Activated naive CD4-positive, alpha-beta T cell treated with anti-CD3 and anti-CD28 coated beads, Interleukin-2, amount 50 U/mL, for 24 hours (primary cell): ENCODE measurements around the gene AIF1L.

Source experiments
- H3K27ac Mint-ChIP-seq: one replicate; pipeline ENCODE4 v1.8.0; 2021; ENCODE audit warnings: mild to moderate bottlenecking, mixed read lengths
- H3K27me3 Mint-ChIP-seq: one replicate; pipeline ENCODE4 v1.8.0; 2021; ENCODE audit warnings: mixed read lengths
- H3K36me3 Mint-ChIP-seq: one replicate; pipeline ENCODE4 v1.8.0; 2021; ENCODE audit warnings: mixed read lengths
- H3K4me1 Mint-ChIP-seq: one replicate; pipeline ENCODE4 v1.8.0; 2021; ENCODE audit warnings: mixed read lengths
- H3K4me3 Mint-ChIP-seq: one replicate; pipeline ENCODE4 v1.8.0; 2021; ENCODE audit warnings: mild to moderate bottlenecking, mixed read lengths
- H3K9me3 Mint-ChIP-seq: one replicate; pipeline ENCODE4 v1.8.0; 2021; ENCODE audit warnings: mixed read lengths

Gene AIF1L

GRCh38 chr9:131096269-131097125, at the start of gene AIF1L:
TSS of gene AIF1L (plus strand) at chr9:131096531. CDS start at chr9:131096630, 99 bp downstream.
- peaks cover 20% of the 10 kb centered on the region for H3K27me3 Mint-ChIP-seq
- H3K4me3 Mint-ChIP-seq: peak within 1 kb of the TSS; percentile 76
- no peaks in the 10 kb centered on the region for H3K36me3 Mint-ChIP-seq
- peaks cover 9% of the 10 kb centered on the region for H3K4me1 Mint-ChIP-seq
- no peaks in the 10 kb centered on the region for H3K9me3 Mint-ChIP-seq
- H3K27ac Mint-ChIP-seq: no peak within 1 kb of the TSS

DNA sequence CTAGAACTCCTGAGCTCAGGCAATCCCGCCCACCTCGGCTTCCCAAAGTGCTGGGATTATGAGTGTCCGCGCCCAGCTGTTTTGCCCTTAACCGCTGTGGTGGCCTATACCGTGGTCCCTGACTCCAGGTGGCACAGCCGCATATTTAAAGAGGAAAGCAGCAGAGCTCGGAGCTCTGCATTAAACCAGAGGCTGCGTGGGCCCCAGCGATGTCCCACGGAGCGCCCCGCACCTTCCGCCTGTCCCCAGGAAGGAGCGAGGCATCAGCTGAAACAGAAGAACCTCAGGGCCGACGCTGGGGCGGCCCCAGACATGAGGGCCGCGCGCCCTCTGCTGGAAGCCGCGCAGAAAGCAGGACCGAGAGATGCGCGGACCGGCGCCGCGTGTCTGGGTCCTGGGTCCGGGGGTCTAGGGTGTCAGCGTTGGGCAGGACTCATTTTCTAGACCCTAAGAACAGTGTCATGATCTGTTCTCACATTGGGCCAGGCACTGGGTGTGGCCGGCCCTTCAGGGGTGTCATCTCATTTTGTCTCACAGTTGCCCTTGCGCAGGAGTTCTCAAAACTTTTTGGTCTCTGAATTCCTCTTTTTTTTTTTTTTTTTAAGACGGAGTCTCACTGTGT, 49.6 kb upstream of the AIF1L start:
- Mint-ChIP-seq H3K9me3 (no peaks in the 10 kb centered on the region), H3K27me3 (no peaks in the 10 kb centered on the region), H3K4me1 (peaks cover 9% of the 10 kb centered on the region), H3K27ac (no peak overlapping the region), H3K36me3 (no peaks in the 10 kb centered on the region), H3K4me3 (peak overlapping the region; percentile 42)

DNA sequence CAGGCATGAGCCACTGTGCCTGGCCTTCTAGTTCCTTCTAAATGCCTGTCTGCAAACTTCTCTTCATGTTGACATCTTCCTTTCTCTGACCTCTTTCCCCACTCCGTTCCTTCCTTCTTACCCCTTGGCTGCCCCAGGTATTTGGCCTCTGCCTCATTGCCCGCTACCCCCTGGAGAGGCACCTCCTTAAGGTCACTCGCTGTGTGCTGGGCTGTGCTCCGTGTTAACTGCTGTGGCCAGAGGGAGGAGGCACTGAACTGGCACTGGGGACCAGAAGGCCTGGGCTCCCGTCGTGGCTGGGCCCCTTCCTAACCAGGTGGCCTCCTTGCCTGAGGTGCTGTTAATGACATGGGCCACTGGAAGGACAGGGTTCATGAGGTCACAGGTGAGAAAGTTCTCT, 48.0 kb upstream of the AIF1L start:
- no peaks in the 10 kb centered on the region for H3K9me3 Mint-ChIP-seq
- peaks cover 7% of the 10 kb centered on the region for H3K4me1 Mint-ChIP-seq
- no peaks in the 10 kb centered on the region for H3K36me3 Mint-ChIP-seq
- no peak overlapping the region for H3K27ac Mint-ChIP-seq
- no peak overlapping the region for H3K4me3 Mint-ChIP-seq
- H3K27me3 Mint-ChIP-seq: no peaks in the 10 kb centered on the region

DNA sequence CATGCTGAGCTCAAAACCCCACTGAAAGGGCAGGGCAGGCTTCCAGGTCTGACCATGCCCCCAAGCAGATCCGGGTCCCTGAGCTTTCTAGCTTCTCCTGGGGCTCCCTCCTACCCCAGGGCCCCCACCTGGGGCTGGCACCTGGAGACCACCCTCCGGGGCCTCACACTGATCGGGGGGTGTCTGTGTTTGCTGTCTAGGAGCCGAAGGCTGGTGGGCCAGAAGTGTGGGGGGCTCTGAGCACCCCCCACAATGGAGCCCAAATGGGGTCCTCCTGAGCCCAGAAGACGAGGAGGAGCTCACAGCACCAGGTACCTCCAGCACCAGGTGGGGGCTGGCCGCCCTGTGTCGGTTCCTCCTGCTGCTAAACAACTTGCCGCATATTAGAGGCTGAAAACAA, 47.5 kb upstream of the AIF1L start:
- Mint-ChIP-seq H3K36me3 (no peaks in the 10 kb centered on the region), H3K9me3 (no peaks in the 10 kb centered on the region), H3K27ac (no peak overlapping the region), H3K4me1 (peaks cover 4% of the 10 kb centered on the region), H3K27me3 (no peaks in the 10 kb centered on the region), H3K4me3 (no peak overlapping the region)

DNA sequence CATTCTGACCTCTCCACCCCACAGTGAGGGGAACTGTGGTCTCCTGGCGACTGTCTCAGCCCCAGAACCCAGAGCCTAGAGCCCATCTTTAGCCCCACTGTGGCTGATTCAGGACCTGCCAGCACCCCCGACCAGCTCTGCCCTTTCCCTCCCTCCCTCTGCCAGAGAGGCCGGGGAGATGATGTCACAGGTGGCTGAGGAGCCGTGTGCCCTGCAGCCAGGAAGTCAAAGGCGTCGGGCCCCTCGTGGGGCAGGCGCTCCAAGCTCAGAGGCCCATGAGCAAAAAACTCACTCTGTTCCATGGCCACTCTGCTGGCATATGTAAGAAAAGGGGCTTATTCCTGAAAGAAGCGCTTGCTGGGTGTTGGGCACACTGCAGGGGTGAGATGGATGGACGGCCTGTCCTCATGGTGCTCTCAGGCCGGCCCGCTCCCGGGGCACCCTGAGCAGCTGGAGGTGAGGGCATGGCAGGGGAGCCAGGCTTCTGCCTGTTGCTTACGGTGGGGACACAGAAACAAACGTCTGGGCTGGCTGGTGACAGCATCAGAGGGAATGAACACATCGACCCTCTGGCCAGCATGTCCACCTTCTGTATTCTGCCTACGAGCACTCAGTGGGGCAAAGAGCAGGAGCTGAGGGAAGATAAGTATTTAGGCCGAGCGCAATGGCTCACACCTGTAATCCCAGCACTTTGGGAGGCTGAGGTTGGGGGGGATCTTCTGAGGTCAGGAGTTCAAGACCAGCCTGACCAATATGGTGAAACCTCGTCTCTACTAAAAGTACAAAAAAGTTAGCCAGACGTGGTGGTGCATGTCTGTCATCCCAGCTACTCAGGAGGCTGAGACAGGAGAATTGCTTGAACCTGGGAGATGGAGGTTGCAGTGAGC, 46.3 kb upstream of the AIF1L start:
- Mint-ChIP-seq H3K27ac (no peak overlapping the region), H3K27me3 (no peaks in the 10 kb centered on the region), H3K36me3 (no peaks in the 10 kb centered on the region), H3K9me3 (no peaks in the 10 kb centered on the region), H3K4me1 (peaks cover 4% of the 10 kb centered on the region), H3K4me3 (no peak overlapping the region)

DNA sequence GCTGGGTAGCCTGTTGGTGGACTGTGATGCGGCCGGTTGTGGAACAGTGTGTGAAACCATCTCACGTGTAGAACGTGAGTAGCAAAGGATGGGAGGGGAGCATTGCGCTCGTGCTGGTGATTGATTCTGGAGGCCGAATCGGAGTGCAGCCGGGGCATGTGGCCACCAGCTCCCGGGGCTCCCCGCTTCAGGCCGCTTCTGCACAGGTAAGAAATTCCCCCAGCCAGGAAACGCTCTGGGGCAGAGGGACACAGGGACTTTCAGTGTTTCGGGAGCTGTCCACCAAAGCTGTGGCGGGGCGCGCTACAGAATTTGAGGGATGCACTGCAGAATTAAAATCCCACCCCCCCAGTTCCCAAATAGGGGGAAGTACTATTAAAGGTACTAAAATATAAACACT, 45.5 kb upstream of the AIF1L start:
- Mint-ChIP-seq H3K36me3 (no peaks in the 10 kb centered on the region), H3K27ac (no peak overlapping the region), H3K27me3 (no peaks in the 10 kb centered on the region), H3K4me1 (no peaks in the 10 kb centered on the region), H3K9me3 (no peaks in the 10 kb centered on the region), H3K4me3 (no peak overlapping the region)

DNA sequence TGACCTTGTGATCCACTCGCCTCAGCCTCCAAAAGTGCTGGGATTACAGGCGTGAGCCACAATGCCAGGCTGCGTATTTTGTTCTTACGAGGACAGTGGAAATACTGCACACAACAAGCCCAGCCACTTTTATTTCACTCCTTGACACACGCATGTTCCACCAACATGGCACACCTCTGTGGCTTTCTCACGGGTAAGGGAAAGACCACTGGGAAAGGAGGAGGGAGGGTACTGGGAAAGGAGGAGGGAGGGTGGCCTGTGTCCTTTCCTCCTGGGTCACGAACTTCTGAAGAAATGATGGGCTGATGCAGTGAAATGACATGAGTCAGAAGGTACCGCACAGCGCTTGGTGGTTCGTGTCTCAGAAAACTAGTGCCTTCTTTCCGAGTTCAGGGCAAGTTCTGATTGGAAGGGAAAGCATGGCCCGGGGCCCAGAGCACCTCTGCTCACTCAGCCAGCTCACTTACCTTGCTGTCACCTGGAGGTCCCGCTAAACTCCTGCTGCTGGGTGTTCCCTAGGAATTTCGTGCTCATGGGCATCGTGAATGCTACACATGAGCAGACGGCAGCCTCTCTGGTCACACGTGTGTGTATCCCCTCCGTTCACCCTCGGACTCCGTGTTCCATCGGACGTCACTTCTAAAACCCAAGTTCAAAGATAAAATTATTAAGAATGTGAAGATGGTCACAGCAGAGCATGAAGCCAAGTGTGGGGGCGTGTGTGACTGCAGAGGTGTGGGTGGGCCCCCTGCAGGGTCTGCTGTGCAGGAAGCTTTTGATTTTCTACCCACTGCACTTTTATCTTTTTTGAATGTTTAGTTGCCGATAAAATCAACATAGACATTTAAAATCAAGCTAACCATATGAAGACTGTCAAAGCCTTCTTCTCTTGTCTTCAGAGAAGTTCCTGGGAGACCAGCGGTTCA, 44.5 kb upstream of the AIF1L start:
- no peaks in the 10 kb centered on the region for H3K36me3 Mint-ChIP-seq
- H3K4me1 Mint-ChIP-seq: no peaks in the 10 kb centered on the region
- no peaks in the 10 kb centered on the region for H3K9me3 Mint-ChIP-seq
- H3K27ac Mint-ChIP-seq: no peak overlapping the region
- no peak overlapping the region for H3K4me3 Mint-ChIP-seq
- H3K27me3 Mint-ChIP-seq: no peaks in the 10 kb centered on the region

DNA sequence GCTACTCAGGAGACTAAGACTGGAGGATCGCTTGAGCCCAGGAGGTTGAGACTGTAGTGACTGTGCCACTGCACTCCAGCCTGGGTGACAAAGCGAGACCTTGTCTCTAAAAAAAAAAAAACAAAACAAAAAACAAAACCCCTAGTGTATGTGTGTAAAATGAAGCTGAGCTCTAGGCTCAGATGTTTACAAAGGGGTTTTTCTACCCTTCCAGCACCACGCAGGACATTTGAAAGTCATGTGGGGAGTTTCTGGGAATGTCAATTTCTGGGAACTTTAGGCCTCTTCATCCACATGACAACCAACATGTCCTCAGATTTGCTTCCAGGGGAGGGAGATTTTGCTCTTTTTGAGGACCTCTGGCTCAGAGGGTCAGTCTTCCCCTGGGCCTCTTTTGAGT, 42.4 kb upstream of the AIF1L start:
- Mint-ChIP-seq H3K4me3 (no peak overlapping the region), H3K27ac (no peak overlapping the region)

GRCh38 chr9:131056781-131057506, 39.4 kb upstream of the AIF1L start:
- H3K4me3 Mint-ChIP-seq: no peak overlapping the region
- no peaks in the 10 kb centered on the region for H3K27me3 Mint-ChIP-seq
- no peaks in the 10 kb centered on the region for H3K9me3 Mint-ChIP-seq
- no peaks in the 10 kb centered on the region for H3K4me1 Mint-ChIP-seq
- H3K36me3 Mint-ChIP-seq: no peaks in the 10 kb centered on the region
- H3K27ac Mint-ChIP-seq: no peak overlapping the region

More for the DNA sequence above, 42.4 kb upstream of the AIF1L start:
- no peaks in the 10 kb centered on the region for H3K4me1 Mint-ChIP-seq
- no peaks in the 10 kb centered on the region for H3K9me3 Mint-ChIP-seq
- no peaks in the 10 kb centered on the region for H3K27me3 Mint-ChIP-seq
- no peaks in the 10 kb centered on the region for H3K36me3 Mint-ChIP-seq

- no peak overlapping the region for H3K4me3 Mint-ChIP-seq
- no peaks in the 10 kb centered on the region for H3K9me3 Mint-ChIP-seq
- H3K4me1 Mint-ChIP-seq: no peaks in the 10 kb centered on the region
- no peaks in the 10 kb centered on the region for H3K27me3 Mint-ChIP-seq
- no peaks in the 10 kb centered on the region for H3K36me3 Mint-ChIP-seq
- H3K27ac Mint-ChIP-seq: no peak overlapping the region
Measured at GRCh38 chr9:131060900-131061630, 35.3 kb upstream of the AIF1L start.

DNA sequence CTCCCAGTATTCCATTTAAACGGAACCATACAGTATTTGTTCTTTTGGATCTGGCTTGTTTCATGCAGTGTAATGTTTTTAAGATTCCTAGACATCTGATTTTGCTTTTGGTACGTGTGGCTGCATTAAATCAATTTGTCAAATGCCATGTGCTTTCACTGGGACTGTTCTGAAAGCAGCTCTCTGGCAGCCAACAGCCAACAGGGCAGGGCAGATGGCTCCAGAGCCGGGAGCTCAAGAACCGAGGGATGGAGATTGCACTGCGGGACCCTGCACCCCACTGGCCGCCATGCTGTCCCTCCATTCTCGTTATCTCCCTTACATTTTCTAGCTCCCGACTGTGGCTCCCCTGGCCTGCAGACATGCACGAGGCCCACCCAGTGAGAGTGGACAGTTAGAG, 33.4 kb upstream of the AIF1L start:
- Mint-ChIP-seq H3K9me3 (no peaks in the 10 kb centered on the region), H3K27me3 (no peaks in the 10 kb centered on the region), H3K36me3 (no peaks in the 10 kb centered on the region), H3K4me3 (no peak overlapping the region), H3K4me1 (no peaks in the 10 kb centered on the region), H3K27ac (no peak overlapping the region)

DNA sequence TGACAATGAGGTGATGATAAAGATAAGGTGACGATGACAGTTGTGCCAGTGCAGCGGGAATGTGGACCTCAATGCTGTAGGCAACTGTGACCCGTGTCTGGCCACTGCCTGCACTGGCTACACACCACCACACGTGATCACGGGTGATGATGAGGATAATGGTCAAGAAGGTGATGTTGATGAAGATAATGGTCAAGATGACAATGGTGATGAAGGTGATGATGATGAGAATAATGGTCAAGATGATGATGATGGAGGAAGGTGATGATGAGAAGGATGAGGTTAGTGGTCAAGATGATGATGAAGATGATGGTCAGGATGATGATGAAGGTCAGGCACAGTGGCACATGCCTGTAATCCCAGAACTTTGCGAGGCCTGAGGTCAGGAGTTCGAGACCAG, 30.7 kb upstream of the AIF1L start:
- Mint-ChIP-seq H3K27me3 (no peaks in the 10 kb centered on the region), H3K4me1 (no peaks in the 10 kb centered on the region), H3K9me3 (no peaks in the 10 kb centered on the region), H3K4me3 (no peak overlapping the region), H3K27ac (no peak overlapping the region), H3K36me3 (no peaks in the 10 kb centered on the region)

- Mint-ChIP-seq H3K4me1 (no peaks in the 10 kb centered on the region), H3K36me3 (no peaks in the 10 kb centered on the region), H3K4me3 (no peak overlapping the region), H3K9me3 (no peaks in the 10 kb centered on the region), H3K27ac (no peak overlapping the region), H3K27me3 (no peaks in the 10 kb centered on the region)
Measured at GRCh38 chr9:131067625-131068024, 28.7 kb upstream of the AIF1L start.
